CD8-positive, alpha-beta memory T cell (primary cell): ENCODE results near the gene RLF. TPM values are rescaled to one million over a fixed set of nuclear protein-coding genes. Genes with fewer than 3 reads are reported as not detected.
A peak's percentile ranks its signal among the peaks of the same experiment; 100 is the strongest.

Experiments used
- CTCF ChIA-PET: fragments of 350-600 bp; sonication (Branson Sonifier 250); formaldehyde crosslinking; loops from one replicate; lab custom pipeline; 2021; ENCODE audit warnings: antibody characterized with exemption; lab: Charles Lee
- POLR2A ChIA-PET: fragments of 350-600 bp; sonication (Branson Sonifier 250); formaldehyde crosslinking; loops from one replicate; lab custom pipeline; 2021; ENCODE audit warnings: antibody characterized with exemption; lab: Charles Lee
- DNase-seq, 5 donors: peaks; one replicate each; pipeline versions ENCODE4 v3.0.0 to v3.0.0-alpha.2; 2020 to 2022; ENCODE audit warnings: mixed read lengths in 1 of 5
- H3K27ac ChIP-seq: one replicate; pipeline ENCODE4 v1.7.0; 2013; ENCODE audit warnings: low read depth, mild to moderate bottlenecking, low read length, moderate library complexity
- H3K27me3 ChIP-seq: 2 replicates; pipeline ENCODE4 v1.7.0; 2013; ENCODE audit warnings: low read length, mild to moderate bottlenecking; ENCODE audit not compliant: insufficient read depth, poor library complexity, severe bottlenecking
- H3K36me3 ChIP-seq: 2 replicates; pipeline ENCODE4 v1.7.0; 2013; ENCODE audit warnings: mild to moderate bottlenecking, low read length, moderate library complexity; ENCODE audit not compliant: insufficient read depth
- H3K4me1 ChIP-seq: 2 replicates; pipeline ENCODE4 v1.7.0; 2013; ENCODE audit warnings: mild to moderate bottlenecking, low read length, moderate library complexity; ENCODE audit not compliant: insufficient read depth
- H3K4me3 ChIP-seq: 2 replicates; pipeline ENCODE4 v1.7.0; 2013; ENCODE audit warnings: mild to moderate bottlenecking, low read length
- H3K9me3 ChIP-seq: 2 replicates; pipeline ENCODE4 v1.7.0; 2013; ENCODE audit warnings: mild to moderate bottlenecking, low read length
- H3K27ac Mint-ChIP-seq, 8 donors: one replicate each; pipeline ENCODE4 v1.8.0; 2020 to 2021; ENCODE audit warnings: mixed read lengths in 8 of 8, mild to moderate bottlenecking in 6 of 8, inconsistent platforms in 3 of 8, moderate library complexity in 3 of 8
- H3K27me3 Mint-ChIP-seq, 2 donors: one replicate each; pipeline ENCODE4 v1.8.0; 2020 to 2021; ENCODE audit warnings: mixed read lengths in 2 of 2, mild to moderate bottlenecking in 1 of 2, moderate library complexity in 1 of 2
- H3K36me3 Mint-ChIP-seq, 3 donors: one replicate each; pipeline ENCODE4 v1.8.0; 2020 to 2021; ENCODE audit warnings: mixed read lengths in 3 of 3, inconsistent platforms in 1 of 3, mild to moderate bottlenecking in 1 of 3
- H3K4me1 Mint-ChIP-seq, 3 donors: one replicate each; pipeline ENCODE4 v1.8.0; 2020 to 2021; ENCODE audit warnings: mixed read lengths in 3 of 3, inconsistent platforms in 1 of 3, mild to moderate bottlenecking in 1 of 3
- H3K4me3 Mint-ChIP-seq, 7 donors: one replicate each; pipeline ENCODE4 v1.8.0; 2020 to 2021; ENCODE audit warnings: mixed read lengths in 7 of 7, mild to moderate bottlenecking in 6 of 7, moderate library complexity in 4 of 7, inconsistent platforms in 2 of 7
- H3K9me3 Mint-ChIP-seq, 5 donors: one replicate each; pipeline ENCODE4 v1.8.0; 2020 to 2022; ENCODE audit warnings: mixed read lengths in 5 of 5, mild to moderate bottlenecking in 3 of 5, moderate library complexity in 2 of 5, inconsistent platforms in 1 of 5
- polyA plus RNA-seq: library from polyadenylated mRNA; unstranded; fragments of 300-500 nt; fragmentation: Illumina TruSeq; gene quantifications from one replicate; pipeline ENCODE4 v1.2.3, GENCODE V29; 2021
- total RNA-seq, 2 experiments: library from RNA; stranded (reverse); gene quantifications; one replicate each; pipeline ENCODE4 v1.2.3, GENCODE V29; 2021

RLF gene
- total and polyA plus RNA-seq, 3 experiments from 2014 or later, result 9.4 to 14.0 (median 13.6) TPM

DNA sequence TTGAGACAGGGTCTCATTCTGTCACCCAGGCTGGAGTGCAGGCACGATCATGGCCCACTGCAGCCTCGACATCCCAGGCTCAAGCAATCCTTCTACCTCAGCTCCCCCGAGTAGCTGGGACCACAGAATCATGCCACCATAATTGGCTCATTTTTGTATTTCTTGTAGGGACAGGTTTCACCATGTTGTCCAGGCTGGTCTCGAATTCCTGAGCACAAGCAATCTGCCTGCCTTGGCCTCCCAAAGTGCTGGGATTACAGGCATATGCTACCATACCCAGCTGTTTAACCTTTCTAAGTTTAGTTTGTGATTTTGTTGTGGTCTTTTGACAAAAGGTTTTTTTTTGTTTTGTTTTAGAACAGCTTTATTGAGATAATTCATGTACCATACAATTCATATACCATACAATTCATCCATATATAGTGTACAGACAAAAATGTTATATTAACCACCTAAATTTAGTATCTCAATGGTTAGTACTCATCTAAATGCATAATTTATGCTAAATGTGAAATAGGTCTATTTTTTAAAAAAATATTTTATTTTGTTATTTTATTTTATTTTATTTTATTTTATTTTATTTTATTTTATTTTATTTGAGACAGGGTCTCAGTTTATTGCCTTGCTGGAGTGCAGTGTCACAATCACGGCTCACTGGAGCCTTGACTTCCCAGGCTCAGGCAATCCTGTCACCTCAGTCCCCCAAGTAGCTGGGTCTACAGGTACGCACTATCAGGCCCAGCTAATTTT, 105.8 kb downstream of the RLF start:
- H3K27me3 Mint-ChIP-seq, result no peaks in the 10 kb centered on the region
- H3K27me3 ChIP-seq, result no peaks in the 10 kb centered on the region
- peaks cover 5% of the 10 kb centered on the region for H3K4me1 ChIP-seq
- POLR2A ChIA-PET, result interaction anchor here (0.7 kb wide), 1 partner anchor 71 kb away, joined by 5 read pairs; no protein-coding TSS in a partner anchor
- CTCF ChIA-PET, result interaction anchor here (1.5 kb wide), 1 partner anchor 48 kb away, joined by 4 read pairs; no protein-coding TSS in a partner anchor
- H3K4me3 Mint-ChIP-seq, result no peak overlapping the region
- peaks cover 12 to 44% (median 34%) of the 10 kb centered on the region in 3 donors for H3K4me1 Mint-ChIP-seq
- no peak overlapping the region for H3K4me3 ChIP-seq
- H3K27ac Mint-ChIP-seq, result peak overlapping the region in 2 of 8 donors; percentile 10 to 29
- peaks cover 0 to 79% (median 34%) of the 10 kb centered on the region in 3 donors for H3K36me3 Mint-ChIP-seq
- H3K9me3 ChIP-seq, result no peaks in the 10 kb centered on the region
- H3K9me3 Mint-ChIP-seq, result no peaks in the 10 kb centered on the region
- peaks cover 45% of the 10 kb centered on the region for H3K36me3 ChIP-seq
- H3K27ac ChIP-seq, result no peak overlapping the region
- no peak for DNase-seq

DNA sequence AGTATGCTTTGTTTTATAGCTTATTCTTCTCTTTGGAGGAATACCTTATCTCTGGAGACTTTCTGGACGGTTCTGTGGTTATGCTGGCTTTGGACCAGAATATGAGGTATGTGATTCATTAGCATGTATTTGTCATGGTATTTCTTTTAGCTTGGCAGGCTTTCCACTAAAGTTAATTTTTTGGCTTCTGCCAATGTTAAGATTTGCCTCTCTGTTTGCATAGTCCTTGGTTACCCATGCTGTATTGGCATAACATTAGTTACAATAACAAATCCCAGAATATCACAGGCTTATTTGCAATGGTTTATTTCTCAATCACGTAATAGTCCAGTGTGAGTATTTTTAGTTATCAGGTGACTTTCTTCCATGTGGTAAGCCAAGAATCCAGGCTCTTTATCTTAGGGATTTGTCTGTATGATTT, 106.6 kb downstream of the RLF start:
- Histone ChIP-seq H3K27ac (no peak overlapping the region), H3K9me3 (no peaks in the 10 kb centered on the region), H3K27me3 (no peaks in the 10 kb centered on the region), H3K4me3 (no peak overlapping the region), H3K4me1 (peaks cover 5% of the 10 kb centered on the region), H3K36me3 (peaks cover 46% of the 10 kb centered on the region)
- Mint-ChIP-seq H3K36me3 (peaks cover 0 to 80% (median 32%) of the 10 kb centered on the region in 3 donors), H3K4me1 (peaks cover 9 to 39% (median 26%) of the 10 kb centered on the region in 3 donors), H3K27me3 (no peaks in the 10 kb centered on the region), H3K9me3 (no peaks in the 10 kb centered on the region), H3K27ac (no peak overlapping the region), H3K4me3 (no peak overlapping the region)
- CTCF ChIA-PET, result interaction anchor here (1.5 kb wide), 1 partner anchor 47 kb away, joined by 4 read pairs; no protein-coding TSS in a partner anchor
- no peak for DNase-seq
- POLR2A ChIA-PET, result no interaction called here

DNA sequence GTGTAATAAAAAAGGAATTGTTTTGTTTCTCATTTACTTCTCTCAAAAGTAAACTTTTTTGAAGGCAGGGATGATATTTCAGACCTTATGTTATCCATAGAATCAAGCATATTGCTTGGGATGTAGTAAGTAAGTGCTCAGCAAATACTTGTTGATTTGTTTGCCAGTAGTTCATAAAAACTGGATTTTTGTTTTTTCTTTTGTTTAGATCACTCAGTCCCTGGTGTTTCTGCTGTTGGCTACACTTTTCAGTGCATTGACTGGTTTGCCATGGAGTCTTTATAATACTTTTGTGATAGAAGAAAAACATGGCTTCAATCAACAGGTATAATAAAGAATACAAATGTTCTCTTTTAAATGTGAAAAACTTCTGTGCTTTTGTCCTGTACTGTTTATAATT, 107.0 kb downstream of the RLF start:
- Histone ChIP-seq H3K9me3 (no peaks in the 10 kb centered on the region), H3K27me3 (no peaks in the 10 kb centered on the region), H3K27ac (no peak overlapping the region), H3K4me3 (no peak overlapping the region), H3K36me3 (peaks cover 44% of the 10 kb centered on the region), H3K4me1 (peaks cover 2% of the 10 kb centered on the region)
- DNase-seq, result no peak
- no peaks in the 10 kb centered on the region for H3K27me3 Mint-ChIP-seq
- H3K36me3 Mint-ChIP-seq, result peaks cover 0 to 79% (median 31%) of the 10 kb centered on the region in 3 donors
- no peak overlapping the region for H3K4me3 Mint-ChIP-seq
- peaks cover 7 to 35% (median 22%) of the 10 kb centered on the region in 3 donors for H3K4me1 Mint-ChIP-seq
- H3K9me3 Mint-ChIP-seq, result no peaks in the 10 kb centered on the region
- POLR2A ChIA-PET, result no interaction called here
- peak overlapping the region in 2 of 8 donors; percentile 6 to 41 for H3K27ac Mint-ChIP-seq
- CTCF ChIA-PET, result interaction anchor here (1.5 kb wide), 1 partner anchor 47 kb away, joined by 4 read pairs; no protein-coding TSS in a partner anchor

DNA sequence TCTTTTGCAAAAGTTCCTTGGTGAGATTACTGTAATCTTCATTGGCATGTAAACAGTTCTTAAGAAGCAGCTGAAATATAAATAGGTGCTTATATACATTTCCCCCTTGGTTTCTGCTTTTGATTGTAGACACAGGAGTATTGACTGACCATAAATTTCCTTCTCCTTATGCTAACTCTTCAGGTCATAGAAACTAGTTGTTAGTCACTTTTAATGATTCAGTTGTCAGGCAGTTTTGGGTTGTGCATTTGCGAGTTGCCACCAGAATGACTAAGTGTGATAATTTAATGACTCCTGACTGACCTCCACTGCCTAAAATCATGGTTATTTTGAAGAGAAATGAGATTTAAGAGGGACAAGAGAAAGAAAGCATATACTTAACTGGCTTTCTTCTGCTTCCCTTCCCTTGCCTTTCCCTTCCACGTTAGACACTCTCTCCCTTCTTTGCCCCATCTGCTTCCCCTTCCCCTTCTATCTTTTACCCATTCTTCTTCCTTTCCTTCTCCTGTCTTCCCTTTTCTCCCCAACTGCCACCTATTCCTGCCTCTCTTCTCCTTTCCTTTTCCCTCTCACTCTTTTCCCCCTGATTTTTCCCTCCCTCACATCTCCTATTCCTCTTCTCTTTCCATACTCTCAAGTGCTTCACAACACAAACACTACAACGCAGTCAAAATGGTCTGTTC, 109.1 kb downstream of the RLF start:
- peak overlapping the region in 5 of 8 donors; percentile 47 to 87 (median 68) for H3K27ac Mint-ChIP-seq
- no peaks in the 10 kb centered on the region for H3K9me3 Mint-ChIP-seq
- Histone ChIP-seq H3K4me3 (no peak overlapping the region), H3K27me3 (no peaks in the 10 kb centered on the region), H3K27ac (no peak overlapping the region), H3K36me3 (peaks cover 48% of the 10 kb centered on the region), H3K4me1 (no peaks in the 10 kb centered on the region), H3K9me3 (no peaks in the 10 kb centered on the region)
- ChIA-PET POLR2A (no interaction called here), CTCF (interaction anchor here (1.0 kb wide), 1 partner anchor 118 kb away, joined by 3 read pairs; no protein-coding TSS in a partner anchor)
- no peak overlapping the region for H3K4me3 Mint-ChIP-seq
- H3K27me3 Mint-ChIP-seq, result no peaks in the 10 kb centered on the region
- no peak for DNase-seq
- peaks cover 0 to 74% (median 35%) of the 10 kb centered on the region in 3 donors for H3K36me3 Mint-ChIP-seq
- peaks cover 7 to 22% (median 11%) of the 10 kb centered on the region in 3 donors for H3K4me1 Mint-ChIP-seq

DNA sequence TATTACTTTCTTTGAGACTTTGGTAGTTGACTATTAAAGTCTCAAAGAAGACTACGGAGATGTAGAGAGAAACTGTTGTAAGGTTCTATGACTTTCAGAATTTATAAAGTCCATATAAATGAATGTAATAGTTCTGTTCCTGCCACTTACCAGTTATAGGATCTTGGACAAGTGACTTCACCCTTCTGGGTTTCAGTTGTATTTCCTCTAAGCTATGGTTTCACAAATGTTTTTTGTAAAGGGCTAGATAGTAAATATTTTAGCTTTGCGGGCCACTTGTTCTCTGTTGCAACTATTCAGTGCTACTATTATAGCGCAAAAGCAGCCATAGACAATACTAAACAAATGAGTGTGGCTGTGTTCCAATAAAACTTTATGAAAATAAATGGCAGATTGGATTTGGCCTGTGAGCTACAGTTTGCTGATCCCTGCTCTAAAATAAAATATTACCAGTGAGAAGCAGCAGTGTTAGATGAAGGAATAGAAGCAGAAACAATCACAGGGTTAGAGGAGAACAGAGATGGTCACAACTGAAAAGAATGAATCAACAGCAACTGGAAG, 111.5 kb downstream of the RLF start:
- H3K27me3 Mint-ChIP-seq, result no peaks in the 10 kb centered on the region

DNA sequence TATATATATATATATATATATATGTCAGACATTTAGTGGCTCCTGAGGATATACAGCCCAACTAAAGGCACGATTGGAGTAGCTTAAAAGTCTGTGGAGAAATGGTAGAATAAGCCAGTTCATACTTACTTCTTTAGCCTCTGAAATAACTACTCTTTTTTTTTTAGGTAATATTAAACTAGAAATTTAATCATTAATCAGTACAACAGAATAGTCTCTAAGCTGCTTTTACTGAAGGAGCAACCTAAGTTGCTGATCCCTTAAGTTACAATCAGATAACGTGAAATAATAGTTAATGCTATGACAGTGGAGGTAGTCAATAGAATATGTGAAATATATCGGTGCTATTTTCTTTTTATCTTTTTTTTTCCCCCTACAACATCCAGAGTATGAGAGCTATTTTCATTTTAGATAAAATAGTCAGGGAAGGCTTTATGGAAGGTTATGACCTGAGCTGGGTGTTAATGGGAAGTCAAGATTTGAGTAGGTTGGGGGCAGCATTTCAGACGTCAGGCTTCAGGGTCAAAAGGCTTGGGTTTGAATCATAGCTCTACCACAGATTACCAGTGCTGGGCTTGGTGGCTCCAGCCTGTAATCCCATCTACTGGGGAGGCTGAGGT, 112.5 kb downstream of the RLF start:
- H3K4me1 Mint-ChIP-seq, result peaks cover 0 to 9% (median 3%) of the 10 kb centered on the region in 3 donors
- H3K4me3 Mint-ChIP-seq, result no peak overlapping the region
- no peaks in the 10 kb centered on the region for H3K27me3 Mint-ChIP-seq
- Histone ChIP-seq H3K9me3 (no peaks in the 10 kb centered on the region), H3K27ac (no peak overlapping the region), H3K27me3 (no peaks in the 10 kb centered on the region), H3K36me3 (peaks cover 36% of the 10 kb centered on the region), H3K4me3 (no peak overlapping the region), H3K4me1 (no peaks in the 10 kb centered on the region)
- CTCF ChIA-PET, result interaction anchor here (0.8 to 1.4 kb wide), 3 partner anchors 41 to 131 kb away, joined by 3 to 4 read pairs (median 3); no protein-coding TSS in a partner anchor
- POLR2A ChIA-PET, result no interaction called here
- H3K27ac Mint-ChIP-seq, result peak overlapping the region in 1 of 8 donors; percentile 43
- no peak for DNase-seq
- no peaks in the 10 kb centered on the region for H3K9me3 Mint-ChIP-seq
- peaks cover 0 to 67% (median 32%) of the 10 kb centered on the region in 3 donors for H3K36me3 Mint-ChIP-seq

More for the DNA sequence above, 111.5 kb downstream of the RLF start:
- Histone ChIP-seq H3K9me3 (no peaks in the 10 kb centered on the region), H3K27ac (no peak overlapping the region), H3K36me3 (peaks cover 45% of the 10 kb centered on the region), H3K4me1 (no peaks in the 10 kb centered on the region), H3K27me3 (no peaks in the 10 kb centered on the region), H3K4me3 (no peak overlapping the region)
- no peak for DNase-seq
- POLR2A ChIA-PET, result no interaction called here
- peaks cover 0 to 71% (median 33%) of the 10 kb centered on the region in 3 donors for H3K36me3 Mint-ChIP-seq
- peaks cover 0 to 9% (median 3%) of the 10 kb centered on the region in 3 donors for H3K4me1 Mint-ChIP-seq
- H3K27ac Mint-ChIP-seq, result peak overlapping the region in 5 of 8 donors; percentile 12 to 74 (median 23)
- H3K4me3 Mint-ChIP-seq, result no peak overlapping the region
- H3K9me3 Mint-ChIP-seq, result no peaks in the 10 kb centered on the region
- CTCF ChIA-PET, result interaction anchor here (1.4 kb wide), 1 partner anchor 42 kb away, joined by 4 read pairs; no protein-coding TSS in a partner anchor

DNA sequence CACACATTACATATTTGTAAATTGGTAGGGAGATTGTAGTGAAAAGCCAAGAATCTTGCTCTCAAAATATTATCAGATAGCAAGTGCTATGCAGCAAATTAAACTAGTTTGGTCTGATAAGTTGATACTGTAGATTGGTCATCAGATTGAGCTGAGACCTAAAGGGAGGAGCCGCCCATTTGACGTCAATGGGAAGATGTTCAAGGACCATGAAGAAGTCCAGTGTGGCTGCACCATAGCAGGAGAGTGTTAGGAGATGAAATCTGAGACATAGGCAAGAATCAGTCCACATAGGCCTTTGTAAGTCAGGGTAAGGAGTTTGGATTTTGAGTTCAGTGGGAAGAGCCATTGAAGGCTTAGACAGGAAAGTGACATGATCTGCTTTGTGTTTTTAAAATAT, 113.1 kb downstream of the RLF start:
- ChIA-PET POLR2A (no interaction called here), CTCF (interaction anchor here (1.2 to 1.4 kb wide), 2 partner anchors 41 to 130 kb away, joined by 3 to 4 read pairs; no protein-coding TSS in a partner anchor)
- Mint-ChIP-seq H3K36me3 (peaks cover 0 to 71% (median 33%) of the 10 kb centered on the region in 3 donors), H3K4me1 (peaks cover 0 to 9% (median 3%) of the 10 kb centered on the region in 3 donors), H3K9me3 (no peaks in the 10 kb centered on the region), H3K27me3 (no peaks in the 10 kb centered on the region), H3K27ac (peak overlapping the region in 1 of 8 donors; percentile 35), H3K4me3 (no peak overlapping the region)
- Histone ChIP-seq H3K4me3 (no peak overlapping the region), H3K9me3 (no peaks in the 10 kb centered on the region), H3K27me3 (no peaks in the 10 kb centered on the region), H3K4me1 (no peaks in the 10 kb centered on the region), H3K36me3 (peaks cover 36% of the 10 kb centered on the region), H3K27ac (no peak overlapping the region)
- DNase-seq, result no peak
